ENCODE results near the gene RAB35. TPM values are rescaled to one million over a fixed set of nuclear protein-coding genes. Genes with fewer than 3 reads are reported as not detected.

RAB35 gene
- polyA plus RNA-seq, 1 of the 3 experiments (the other 2 are of a cell fraction) = 41.8 TPM

DNA sequence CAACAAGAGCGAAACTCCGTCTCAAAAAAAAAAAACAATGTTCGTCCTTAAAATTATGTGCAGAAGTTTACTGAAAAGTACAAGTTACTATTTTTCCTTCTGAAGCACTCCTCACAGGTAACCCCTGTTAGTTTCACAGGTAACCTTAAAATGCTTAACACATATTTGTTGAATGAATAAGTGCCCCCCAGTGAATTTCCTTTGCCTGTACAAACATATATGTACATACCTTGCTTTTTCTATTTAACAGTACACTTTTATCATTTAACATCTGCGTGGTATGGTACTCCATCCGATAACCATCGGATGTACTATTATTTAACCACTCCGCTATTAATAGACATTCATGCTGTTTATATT is 1.4 kb upstream of the RAB35 start:
- Histone ChIP-seq H3F3A (replicated peaks; ENCODE audit: insufficient read depth) (peaks cover 22% of the 10 kb centered on the region), H3K36me3 (replicated peaks in 1 of 2; ENCODE audit: control insufficient read depth in 1 of 2, insufficient read depth in 2 of 2, low read length in 1 of 2) (peaks cover 0 to 2% of the 10 kb centered on the region in 2 experiments), H3K9me2 (no peaks in the 10 kb centered on the region), H3K27me3 (ENCODE audit: insufficient read depth) (no peaks in the 10 kb centered on the region), H3K9ac (peak overlapping the region; percentile 83), H3K79me2 (ENCODE audit: insufficient read depth) (peaks cover 58% of the 10 kb centered on the region), H3K9me3 (no peaks in the 10 kb centered on the region), H3K4me1 (ENCODE audit: control insufficient read depth in 1 of 2, insufficient read depth in 2 of 2, low read depth in 1 of 2, low read length in 1 of 2) (peaks cover 18 to 25% of the 10 kb centered on the region in 2 experiments), H3K27ac (ENCODE audit: low read depth in 2 of 2, low read length in 1 of 2) (peak overlapping the region in 1 of 2 experiments; percentile 85; a peak in 1 of 4 replicates), H4K20me1 (ENCODE audit: insufficient read depth) (peaks cover 32% of the 10 kb centered on the region), H3K4me3 (ENCODE audit: low read depth in 2 of 2, low read length in 1 of 2) (peak overlapping the region; percentile 71 to 83), H2AFZ (ENCODE audit: low read depth) (no peak overlapping the region), H3K4me2 (peak overlapping the region; percentile 85)
- ChIA-PET CTCF (interaction anchor here (1.0 to 2.6 kb wide), 6 partner anchors 9 to 110 kb away, joined by 3 to 8 read pairs (median 3); no protein-coding TSS in a partner anchor), POLR2A (interaction anchor here (1.0 to 3.3 kb wide), 4 partner anchors 30 to 174 kb away, joined by 3 to 23 read pairs (median 11); partner anchors contain the start of genes BICDL1, RNU4-1, RNU4-2 and RPLP0)
- TF ChIP-seq POLR2AphosphoS5 (IDR thresholded peaks at IDR 0.05; ENCODE audit: low read depth, low read length) (no peak), CHD2 (IDR thresholded peaks at IDR 0.05; ENCODE audit: low read length, partially characterized antibody) (no peak), GATA2 (CRISPR knock-in tag; IDR thresholded peaks at IDR 0.05) (no peak), YY1 (IDR thresholded peaks at IDR 0.05; ENCODE audit: low read depth) (no peak), FOSL2 (IDR thresholded peaks at IDR 0.05; ENCODE audit: borderline replicate concordance, low read depth) (no peak), SMC3 (IDR thresholded peaks at IDR 0.05; ENCODE audit: low read depth, low read length) (no peak), SIN3A (IDR thresholded peaks at IDR 0.05; ENCODE audit: borderline replicate concordance, low read depth, low read length) (no peak), MEF2A (IDR thresholded peaks at IDR 0.05; ENCODE audit: borderline replicate concordance, low read depth) (no peak), NRF1 (IDR thresholded peaks at IDR 0.05; ENCODE audit: low read depth, low read length) (no peak), MXI1 (IDR thresholded peaks at IDR 0.05; ENCODE audit: low read depth, low read length) (no peak)
- TF ChIP-seq, protein P1, sequence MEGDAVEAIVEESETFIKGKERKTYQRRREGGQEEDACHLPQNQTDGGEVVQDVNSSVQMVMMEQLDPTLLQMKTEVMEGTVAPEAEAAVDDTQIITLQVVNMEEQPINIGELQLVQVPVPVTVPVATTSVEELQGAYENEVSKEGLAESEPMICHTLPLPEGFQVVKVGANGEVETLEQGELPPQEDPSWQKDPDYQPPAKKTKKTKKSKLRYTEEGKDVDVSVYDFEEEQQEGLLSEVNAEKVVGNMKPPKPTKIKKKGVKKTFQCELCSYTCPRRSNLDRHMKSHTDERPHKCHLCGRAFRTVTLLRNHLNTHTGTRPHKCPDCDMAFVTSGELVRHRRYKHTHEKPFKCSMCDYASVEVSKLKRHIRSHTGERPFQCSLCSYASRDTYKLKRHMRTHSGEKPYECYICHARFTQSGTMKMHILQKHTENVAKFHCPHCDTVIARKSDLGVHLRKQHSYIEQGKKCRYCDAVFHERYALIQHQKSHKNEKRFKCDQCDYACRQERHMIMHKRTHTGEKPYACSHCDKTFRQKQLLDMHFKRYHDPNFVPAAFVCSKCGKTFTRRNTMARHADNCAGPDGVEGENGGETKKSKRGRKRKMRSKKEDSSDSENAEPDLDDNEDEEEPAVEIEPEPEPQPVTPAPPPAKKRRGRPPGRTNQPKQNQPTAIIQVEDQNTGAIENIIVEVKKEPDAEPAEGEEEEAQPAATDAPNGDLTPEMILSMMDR (IDR thresholded peaks at IDR 0.05) = no peak
- TF ChIP-seq, protein P2, sequence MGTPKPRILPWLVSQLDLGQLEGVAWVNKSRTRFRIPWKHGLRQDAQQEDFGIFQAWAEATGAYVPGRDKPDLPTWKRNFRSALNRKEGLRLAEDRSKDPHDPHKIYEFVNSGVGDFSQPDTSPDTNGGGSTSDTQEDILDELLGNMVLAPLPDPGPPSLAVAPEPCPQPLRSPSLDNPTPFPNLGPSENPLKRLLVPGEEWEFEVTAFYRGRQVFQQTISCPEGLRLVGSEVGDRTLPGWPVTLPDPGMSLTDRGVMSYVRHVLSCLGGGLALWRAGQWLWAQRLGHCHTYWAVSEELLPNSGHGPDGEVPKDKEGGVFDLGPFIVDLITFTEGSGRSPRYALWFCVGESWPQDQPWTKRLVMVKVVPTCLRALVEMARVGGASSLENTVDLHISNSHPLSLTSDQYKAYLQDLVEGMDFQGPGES (IDR thresholded peaks at IDR 0.05; ENCODE audit: low read depth, low read length) = no peak
- TF ChIP-seq, protein P3, sequence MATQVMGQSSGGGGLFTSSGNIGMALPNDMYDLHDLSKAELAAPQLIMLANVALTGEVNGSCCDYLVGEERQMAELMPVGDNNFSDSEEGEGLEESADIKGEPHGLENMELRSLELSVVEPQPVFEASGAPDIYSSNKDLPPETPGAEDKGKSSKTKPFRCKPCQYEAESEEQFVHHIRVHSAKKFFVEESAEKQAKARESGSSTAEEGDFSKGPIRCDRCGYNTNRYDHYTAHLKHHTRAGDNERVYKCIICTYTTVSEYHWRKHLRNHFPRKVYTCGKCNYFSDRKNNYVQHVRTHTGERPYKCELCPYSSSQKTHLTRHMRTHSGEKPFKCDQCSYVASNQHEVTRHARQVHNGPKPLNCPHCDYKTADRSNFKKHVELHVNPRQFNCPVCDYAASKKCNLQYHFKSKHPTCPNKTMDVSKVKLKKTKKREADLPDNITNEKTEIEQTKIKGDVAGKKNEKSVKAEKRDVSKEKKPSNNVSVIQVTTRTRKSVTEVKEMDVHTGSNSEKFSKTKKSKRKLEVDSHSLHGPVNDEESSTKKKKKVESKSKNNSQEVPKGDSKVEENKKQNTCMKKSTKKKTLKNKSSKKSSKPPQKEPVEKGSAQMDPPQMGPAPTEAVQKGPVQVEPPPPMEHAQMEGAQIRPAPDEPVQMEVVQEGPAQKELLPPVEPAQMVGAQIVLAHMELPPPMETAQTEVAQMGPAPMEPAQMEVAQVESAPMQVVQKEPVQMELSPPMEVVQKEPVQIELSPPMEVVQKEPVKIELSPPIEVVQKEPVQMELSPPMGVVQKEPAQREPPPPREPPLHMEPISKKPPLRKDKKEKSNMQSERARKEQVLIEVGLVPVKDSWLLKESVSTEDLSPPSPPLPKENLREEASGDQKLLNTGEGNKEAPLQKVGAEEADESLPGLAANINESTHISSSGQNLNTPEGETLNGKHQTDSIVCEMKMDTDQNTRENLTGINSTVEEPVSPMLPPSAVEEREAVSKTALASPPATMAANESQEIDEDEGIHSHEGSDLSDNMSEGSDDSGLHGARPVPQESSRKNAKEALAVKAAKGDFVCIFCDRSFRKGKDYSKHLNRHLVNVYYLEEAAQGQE (IDR thresholded peaks at IDR 0.05; ENCODE audit: low read depth, low read length) = no peak
- DNase-seq = no peak
- WGBS (ENCODE audit: low lambda C conversion rate) = 31% methylated on average over 7 of the region's 7 CpGs

Measured in SK-N-SH (cell line).